HG03064 (cell line): ENCODE results near the gene SLC16A5.
A peak's percentile ranks its signal among the peaks of the same experiment; 100 is the strongest.
"Not testable (repeated sequence)": the region's sequence is repeated elsewhere in the genome, so short reads cannot be mapped to it uniquely, and the experiment has no call there.

ENCODE experiments used
- ATAC-seq: cut with Tn5 transposase; IDR thresholded peaks from one replicate; pipeline ENCODE4 v1.9.1; 2021; ENCODE audit warnings: low read depth; ENCODE audit not compliant: unreplicated experiment

SLC16A5 gene, protein sequence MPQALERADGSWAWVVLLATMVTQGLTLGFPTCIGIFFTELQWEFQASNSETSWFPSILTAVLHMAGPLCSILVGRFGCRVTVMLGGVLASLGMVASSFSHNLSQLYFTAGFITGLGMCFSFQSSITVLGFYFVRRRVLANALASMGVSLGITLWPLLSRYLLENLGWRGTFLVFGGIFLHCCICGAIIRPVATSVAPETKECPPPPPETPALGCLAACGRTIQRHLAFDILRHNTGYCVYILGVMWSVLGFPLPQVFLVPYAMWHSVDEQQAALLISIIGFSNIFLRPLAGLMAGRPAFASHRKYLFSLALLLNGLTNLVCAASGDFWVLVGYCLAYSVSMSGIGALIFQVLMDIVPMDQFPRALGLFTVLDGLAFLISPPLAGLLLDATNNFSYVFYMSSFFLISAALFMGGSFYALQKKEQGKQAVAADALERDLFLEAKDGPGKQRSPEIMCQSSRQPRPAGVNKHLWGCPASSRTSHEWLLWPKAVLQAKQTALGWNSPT

DNA sequence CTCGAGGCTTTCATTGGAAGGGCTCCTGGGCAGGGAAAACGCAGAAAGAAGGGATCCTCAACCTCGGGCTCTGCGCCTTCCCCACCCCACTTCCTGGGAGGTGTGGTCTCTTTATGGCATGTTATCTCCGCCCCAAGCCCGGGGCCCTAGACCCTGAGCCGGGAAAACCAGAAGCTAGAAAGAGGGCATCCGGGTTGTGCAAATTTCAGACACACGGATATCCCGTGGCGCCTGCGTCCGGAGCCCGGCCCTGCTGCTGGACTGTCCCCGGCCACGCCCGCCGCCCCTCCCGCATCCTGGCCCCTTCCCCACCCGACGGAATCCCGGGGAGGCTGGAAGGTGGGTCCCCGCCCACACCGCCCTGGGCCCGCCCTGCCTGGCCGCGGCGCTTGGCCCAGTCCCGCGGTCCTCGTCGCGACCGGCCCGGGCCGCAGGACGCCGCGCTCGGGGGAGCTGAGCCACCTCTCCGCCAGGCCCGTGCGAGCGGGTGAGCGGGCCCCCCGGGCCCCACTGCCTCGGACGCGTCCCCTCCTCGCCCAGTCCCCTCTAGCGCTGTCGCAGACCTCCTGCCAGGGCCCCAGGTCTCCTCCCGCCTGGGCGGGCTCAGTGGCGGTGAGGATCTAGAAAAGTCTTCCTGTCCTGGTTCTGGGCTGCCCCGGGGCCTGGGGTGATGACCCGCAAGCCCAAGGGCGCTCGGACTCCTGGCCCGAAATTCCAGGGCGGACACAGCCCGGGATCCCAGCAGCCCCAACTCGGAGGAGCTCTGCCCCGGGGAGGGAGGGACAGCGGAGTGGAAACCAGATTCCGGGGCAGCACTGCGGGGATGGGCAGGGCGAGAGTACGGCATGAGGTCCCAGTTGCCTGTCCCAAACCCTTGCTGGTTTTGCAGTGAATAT is at the start of gene SLC16A5:
SLC16A5 (plus strand) TSS at position 397 of the 896 bp plus-strand sequence. CDS start 5,683 bp downstream, outside the sequence.
- no peak for ATAC-seq

DNA sequence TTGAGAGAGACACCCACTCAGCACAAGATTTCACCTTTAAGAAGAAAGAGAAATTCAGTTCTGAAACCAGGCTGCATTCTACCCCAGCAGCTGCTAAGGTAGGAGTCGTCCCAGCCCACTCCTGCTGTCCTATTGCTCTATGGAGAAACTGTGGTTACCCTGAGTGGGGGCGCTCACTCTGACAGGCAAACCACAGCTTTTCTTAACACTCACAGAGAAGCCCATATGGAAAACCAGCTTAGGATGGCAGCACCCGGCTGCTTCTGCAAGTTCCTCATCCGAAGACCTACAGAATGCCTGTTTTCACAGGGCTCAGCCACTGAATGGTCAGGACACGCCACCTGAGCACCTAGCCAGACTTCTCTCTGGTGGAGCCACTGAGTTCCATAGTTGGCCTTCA is 48.5 kb upstream of the SLC16A5 start:
- no peak for ATAC-seq

DNA sequence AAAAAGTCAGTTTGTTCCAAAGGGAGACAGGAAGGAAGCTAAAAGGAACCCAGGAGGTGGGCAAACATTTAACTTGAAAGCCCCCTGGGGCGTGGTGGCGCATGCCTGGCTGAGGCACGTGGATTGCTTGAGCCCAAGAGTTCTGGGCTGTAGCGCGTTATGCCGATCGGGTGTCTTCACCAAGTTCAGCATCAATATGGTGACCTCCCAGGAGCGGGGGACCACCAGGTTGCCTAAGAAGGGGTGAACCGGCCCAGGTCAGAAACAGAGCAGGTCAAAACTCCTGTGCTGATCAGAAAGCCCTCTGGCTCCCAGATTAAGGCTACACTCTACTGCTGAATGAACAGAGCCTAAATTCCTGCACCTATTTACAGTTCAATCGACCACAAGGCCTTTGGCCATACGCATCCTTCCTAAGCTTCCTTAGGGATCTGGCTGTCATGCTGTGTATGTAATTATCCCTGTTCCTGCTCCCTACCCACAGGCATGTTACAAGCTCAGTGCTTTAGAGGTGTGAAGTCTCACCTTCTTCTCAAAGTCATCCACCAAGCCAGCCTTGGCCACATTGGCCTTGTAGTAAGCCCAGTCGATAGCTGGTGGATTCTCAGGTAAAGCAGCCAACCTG is 46.0 kb upstream of the SLC16A5 start:
- no peak for ATAC-seq

DNA sequence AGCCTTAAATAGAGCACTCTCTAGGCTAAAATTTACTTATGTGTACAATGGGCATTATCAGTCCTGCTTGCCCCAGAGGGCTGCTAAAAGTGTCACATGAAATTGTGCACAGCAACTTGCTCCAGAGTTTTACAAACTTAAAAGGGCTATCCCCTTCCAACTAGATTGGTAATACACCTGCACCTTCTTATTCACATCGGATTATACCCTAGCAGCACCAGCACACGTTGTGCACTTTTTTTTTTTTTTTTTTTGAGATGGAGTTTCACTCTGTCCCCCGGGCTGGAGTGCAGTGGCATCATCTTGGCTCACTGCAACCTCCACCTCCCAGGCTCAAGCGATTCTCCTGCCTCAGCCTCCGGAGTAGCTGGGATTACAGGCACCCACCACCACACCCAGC is 44.0 kb upstream of the SLC16A5 start:
- not testable (repeated sequence) for ATAC-seq

DNA sequence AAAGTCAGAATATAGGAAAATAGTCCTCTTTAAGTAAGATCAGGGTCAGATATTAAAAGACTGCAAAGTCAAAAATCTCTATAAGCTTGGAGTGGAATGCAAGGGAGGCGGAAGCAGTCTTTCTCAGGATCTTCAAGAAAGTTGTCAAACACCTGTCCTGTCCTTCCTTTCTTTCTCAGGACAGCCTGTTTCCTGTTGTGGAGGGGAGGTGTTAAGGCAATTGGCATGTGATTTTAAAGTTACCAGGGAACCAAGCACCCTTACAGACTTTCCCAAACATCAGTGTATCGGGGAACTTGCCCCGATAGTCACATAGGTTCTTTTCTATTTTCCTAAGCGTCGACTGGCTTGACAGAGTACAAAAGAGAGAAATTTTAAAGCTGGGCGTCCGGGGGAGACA is 43.0 kb upstream of the SLC16A5 start:
- no peak for ATAC-seq

DNA sequence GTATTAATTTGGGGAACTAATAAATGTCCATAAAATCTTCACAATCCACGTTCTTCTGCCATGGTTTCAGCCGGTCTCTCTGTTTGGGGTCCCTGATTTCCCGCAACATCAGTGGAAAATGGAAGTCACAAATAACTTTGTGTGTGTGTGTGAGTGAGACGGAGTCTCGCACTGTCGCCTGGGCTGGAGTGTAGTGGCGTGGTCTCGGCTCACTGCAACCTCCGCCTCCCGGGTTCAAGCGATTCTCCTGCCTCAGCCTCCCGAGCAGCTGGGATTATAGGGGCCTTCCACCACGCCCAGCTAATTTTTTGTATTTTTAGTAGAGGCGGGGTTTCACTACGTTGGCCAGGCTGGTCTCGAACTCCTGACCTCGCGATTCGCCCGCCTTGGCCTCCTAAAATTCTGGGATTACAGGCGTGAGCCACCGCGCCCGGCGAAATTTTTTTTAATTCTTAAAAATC is 41.8 kb upstream of the SLC16A5 start:
- not testable (repeated sequence) for ATAC-seq

DNA sequence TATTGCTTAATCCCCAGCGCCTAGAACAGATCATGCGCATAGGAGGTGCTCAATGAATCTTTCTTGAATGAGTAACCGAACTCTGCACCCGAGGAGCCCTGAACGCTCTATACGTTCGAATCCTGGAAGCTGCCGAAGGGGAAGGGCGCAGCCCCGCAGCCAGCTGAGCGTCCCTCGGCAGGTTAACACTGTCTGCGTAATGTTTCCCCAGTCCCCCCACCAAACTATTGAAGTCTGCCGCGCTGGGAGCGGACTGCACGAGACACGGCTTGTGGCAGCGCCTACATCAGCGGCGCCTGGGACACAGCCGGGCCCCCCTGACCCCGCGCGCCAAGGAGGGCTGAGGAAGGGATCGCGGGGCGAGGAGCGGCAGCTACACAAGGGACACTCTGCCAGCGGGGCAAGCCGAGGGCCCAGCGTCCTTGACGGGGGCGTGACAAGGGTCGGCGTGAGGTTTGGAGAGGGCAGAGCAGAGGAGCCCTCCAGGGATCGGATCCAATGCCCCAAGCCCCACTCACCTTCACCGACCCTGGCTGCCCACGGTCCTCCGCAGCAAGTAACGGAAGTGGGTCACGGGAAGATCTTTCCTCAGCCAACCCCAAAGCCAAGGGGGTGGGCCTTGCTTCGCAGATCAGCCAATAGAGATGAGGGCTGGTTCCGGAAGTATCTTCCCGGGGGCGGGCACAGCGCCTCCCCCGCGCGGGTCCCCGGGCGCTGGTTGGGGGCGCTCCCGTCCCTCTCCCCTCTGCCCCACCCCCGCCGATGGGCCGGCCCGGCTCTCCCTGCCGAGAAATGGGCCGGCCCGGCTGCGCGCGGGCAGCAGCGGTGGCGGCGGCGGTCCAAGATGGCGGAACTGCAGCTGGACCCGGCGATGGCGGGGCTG is 41.1 kb upstream of the SLC16A5 start, which contains the start of the genes ATP5PD and KCTD2:
ATP5PD (minus strand) TSS at position 563 of the 883 bp plus-strand sequence. CDS start 4,319 bp downstream, outside the sequence.
KCTD2 (plus strand) TSS at position 819 of the 883 bp plus-strand sequence; CDS start at position 845, 26 bp downstream.
- peak; percentile 88 for ATAC-seq

DNA sequence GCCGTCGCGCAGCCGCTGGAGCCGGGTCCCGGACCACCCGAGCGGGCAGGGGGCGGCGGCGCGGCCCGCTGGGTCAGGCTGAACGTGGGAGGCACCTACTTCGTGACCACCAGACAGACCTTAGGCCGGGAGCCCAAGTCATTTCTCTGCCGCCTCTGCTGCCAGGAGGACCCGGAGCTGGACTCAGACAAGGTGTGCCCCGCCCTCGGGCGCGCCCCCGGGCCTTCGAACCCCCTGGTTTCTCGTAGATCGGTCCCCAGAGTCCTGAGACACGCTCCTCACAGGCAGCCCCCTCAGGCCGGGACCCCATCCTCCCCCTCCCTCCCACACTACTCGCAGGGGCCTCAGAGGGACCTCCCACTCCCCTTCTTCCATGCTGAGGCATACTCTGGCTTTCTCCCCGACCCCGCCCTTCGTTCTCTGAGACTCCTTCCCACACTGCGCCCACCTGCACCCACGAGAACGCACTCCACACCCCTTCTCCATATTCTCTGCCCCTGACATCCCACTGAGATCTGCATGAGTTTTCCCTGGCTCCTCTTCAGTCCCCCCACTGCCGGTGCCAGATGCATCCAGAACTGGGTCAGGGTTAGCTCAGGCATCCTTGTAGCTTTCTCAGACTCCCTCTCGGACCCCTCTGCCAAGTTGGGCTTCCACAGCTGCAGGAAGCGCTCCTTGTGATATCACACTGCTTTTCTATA is 40.2 kb upstream of the SLC16A5 start:
- no peak for ATAC-seq

DNA sequence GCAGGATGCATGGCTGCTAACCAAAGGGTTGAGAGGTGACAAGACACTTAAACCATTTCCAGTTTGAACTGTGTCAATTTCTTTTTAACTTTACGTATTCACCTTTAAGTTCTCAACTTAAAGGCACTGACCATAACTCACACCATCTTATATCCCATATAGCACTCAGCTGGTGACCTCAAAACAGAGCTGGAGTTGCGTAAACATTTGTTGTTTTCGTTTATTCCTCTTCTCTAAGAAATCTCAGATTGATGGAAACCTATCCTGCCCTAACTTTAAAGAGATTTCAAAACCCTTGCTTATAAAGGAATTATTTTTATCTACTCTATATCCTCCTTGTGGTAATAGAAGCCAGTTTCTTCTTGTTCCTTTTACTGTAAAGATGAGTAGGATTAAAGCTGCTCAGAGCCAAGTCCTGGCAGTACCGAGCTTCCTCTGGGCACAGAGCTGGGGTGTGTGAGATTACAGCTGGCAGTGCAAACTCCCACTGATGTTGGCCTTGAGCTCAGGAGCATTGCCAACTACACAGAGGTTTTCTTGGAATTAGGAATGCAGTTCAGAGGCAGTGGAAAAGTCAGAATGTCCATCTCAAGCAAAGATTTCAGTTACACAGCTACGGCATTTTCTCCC is 39.4 kb upstream of the SLC16A5 start:
- no peak for ATAC-seq

DNA sequence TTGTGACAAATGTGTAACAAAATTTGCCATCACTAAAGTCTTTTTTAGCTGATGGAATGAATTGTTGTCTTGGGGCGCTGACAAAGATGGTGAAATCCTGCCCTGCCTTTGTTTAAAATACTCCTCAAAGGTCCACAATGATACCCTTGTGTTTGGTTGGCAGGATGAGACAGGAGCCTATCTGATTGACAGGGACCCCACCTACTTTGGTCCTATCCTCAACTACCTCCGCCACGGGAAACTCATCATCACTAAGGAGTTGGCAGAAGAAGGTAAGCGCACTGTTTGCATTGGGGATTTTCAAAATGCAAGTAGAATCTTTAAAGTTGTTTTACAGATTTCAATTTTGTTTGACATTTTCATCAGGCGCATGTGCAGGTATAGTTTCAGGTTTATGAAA is 38.7 kb upstream of the SLC16A5 start:
- ATAC-seq, result no peak

DNA sequence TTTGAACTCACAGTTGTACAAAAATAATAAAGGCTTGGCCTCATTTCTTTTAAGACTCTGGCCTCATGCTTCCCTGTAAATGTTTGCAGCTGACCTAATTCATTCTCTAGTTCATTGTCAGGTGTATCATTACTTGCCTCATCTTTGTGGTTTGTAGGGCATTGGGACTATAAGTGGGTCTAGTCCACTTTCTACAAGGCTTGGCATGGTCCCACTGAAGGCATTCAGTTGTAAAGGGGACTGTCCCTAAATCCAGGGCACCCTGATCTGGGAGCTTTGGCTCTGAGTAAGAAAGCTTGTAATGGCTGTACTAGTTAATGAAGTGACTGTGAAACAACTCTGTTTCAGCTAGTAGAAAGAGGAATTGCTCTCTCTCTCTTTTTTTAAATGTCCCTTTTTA is 38.0 kb upstream of the SLC16A5 start:
- no peak for ATAC-seq

DNA sequence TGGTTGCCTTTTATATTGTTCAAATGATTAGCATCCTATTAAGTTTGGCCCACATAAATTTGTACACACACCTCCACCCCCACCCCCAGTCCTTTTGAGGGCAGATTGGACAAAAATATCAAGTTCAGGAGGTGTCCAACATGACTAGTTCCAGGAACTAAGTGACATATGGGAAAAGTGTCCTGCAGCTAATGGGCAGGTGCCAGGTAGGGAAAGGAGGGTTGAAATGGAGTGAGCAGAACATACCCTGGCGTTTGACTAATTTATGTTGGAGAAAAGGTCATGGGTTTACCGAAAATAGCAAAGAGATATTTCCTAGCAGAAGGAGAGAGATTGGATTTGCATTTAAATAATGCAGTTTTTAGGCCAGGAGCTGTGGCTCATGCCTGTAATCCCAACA is 35.8 kb upstream of the SLC16A5 start:
- no peak for ATAC-seq

DNA sequence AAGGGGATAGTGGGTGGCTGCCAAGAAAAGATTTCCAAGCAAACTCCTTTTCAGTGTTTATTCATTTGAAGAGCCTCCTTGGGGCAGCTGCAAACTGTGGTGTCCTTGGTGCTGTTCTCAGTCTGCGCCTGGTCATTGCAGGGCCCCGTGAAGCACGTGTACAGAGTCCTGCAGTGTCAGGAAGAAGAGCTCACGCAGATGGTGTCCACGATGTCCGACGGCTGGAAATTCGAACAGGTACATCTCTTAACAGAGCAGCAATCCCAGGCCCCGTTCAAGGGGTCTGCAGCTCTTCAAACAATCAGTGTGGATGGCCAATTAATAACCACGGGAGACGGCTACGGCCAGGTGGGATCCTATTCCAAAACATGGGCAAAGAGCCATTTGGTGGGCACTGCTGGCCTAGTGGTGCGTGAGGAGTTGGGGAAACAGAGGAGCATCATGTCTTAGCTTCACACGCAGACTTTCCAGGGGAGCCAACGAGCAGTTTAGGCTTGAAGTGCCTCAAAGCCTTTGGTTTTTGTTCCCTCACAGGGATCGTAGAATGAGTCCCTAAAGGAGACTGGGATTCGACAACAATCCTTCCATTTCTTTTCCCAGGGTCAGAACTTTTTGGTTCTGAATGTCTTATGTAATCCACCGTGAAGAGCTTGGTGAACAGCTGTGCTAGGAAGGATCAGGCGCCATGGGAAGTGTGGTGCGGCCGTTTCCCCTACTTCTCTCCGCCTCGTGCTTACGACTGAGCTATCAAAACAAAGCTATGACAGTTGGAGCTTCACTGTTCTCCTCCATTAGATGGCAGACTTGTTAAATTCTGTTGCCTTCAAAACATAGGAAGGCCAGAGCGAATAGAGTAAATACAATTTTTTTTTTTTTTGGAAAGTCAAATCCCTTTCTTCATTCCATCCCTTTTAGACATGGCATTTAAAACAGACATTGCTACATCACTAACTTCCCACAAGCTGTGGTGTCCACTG is 28.1 kb upstream of the SLC16A5 start:
- ATAC-seq, result no peak

DNA sequence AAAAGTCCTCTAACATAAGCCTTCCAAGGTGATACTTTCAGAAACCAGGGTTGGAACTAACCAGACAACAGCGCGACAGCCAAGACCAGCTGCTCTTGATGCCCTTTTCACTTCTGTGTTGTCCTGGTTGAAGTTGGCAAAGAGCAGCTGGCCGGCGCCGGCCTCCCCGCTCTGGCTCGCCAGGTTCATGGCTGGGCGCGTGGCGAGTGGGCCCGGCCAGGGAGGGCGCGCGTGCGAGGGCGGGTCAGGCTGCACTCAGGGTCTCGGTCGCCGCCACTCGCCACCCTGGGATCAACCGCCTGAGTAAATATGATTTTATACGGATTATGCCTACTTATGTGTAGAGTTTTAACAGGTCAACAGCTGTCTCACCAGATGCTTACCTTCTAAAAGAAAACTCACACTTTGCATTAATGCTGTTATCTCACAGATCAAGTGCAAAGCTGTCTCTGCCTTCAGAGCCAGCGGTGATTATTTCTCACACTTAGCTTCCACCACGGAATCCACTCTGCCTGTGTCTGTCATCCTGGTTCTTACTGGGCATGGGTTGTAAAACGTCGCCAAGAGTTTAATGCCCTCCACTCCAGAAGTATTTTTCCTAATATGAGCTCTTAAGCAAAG is 27.2 kb upstream of the SLC16A5 start:
- ATAC-seq, result no peak

DNA sequence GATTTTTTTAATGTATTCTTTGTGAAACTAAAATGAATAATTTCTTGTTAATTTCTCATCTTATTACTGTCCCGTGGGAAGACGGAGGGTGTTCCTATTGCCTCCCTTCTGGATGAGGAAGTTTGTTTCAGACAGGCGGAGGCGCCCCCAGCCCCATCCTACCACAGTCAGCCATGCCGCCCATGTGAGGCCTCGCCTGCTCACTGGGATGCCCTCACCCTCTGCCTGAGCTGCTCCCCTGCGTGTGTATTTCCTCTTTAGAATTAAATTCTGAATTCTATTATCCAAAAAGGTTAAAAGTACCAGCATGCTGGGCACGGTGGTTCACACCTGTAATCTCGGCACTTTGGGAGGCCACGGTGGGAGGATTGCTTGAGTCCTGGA is 26.7 kb upstream of the SLC16A5 start:
- ATAC-seq, result no peak

DNA sequence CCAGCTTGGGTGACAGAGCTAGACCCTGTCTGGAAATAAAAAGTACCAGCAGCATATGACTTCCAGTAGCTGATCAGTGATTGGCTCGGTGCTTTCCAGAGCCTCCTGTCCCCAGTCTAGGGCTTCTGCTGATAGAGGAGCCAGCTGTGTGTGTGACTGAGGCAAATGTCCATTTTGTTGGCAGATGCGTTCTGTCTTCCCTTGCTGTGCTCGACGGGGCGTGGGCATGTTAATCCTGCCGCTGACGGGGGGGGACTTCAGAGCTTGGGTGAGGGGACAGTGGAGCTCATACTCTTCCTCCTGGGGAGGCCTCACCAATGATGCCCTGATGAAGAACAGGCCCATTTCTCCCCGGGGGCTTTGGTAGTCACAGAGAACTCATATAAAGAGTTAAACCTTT is 26.1 kb upstream of the SLC16A5 start:
- no peak for ATAC-seq

DNA sequence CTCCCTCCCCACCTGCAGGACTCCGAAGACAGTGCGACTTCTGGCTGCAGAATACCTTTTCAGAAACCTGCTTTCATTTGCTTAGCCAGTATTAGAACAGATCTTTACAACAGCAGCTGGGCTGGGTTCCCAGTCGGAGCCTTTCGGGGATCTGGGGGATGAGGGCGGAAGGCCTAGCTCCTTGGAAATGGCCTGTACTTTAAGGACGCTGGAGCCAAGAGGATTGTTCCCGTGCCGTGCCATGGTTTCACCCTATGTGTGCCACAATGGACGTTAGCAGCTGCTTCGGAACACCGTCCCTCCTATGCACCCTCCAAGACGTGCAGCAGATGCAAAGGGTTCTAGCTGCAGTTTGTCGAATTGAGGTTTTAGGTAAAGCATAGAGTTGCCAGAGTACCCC is 24.6 kb upstream of the SLC16A5 start:
- ATAC-seq, result no peak
